Natural killer cell treated with Interleukin-12 subunit alpha and Interleukin-12 subunit beta and Interleukin-15 and Interleukin-18, amount 100 ng/mL, for 72 hours (primary cell): ENCODE data around the gene RBM47. TPM values are rescaled to one million over a fixed set of nuclear protein-coding genes. Genes with fewer than 3 reads are reported as not detected.

ENCODE experiments used
- ATAC-seq, 2 donors: fragments of 150-1000 bp; cut with Tn5 transposase in 1 of 2; sonication (Bioruptor Pico), chemical (Tn5 transposase) in 1 of 2; 2 replicates each; pipeline ENCODE4 v1.10.0; 2021
- DNase-seq: peaks from one replicate; pipeline ENCODE4 v3.0.0; 2022; ENCODE audit warnings: low spot score
- H3K27ac Mint-ChIP-seq, 2 donors: 1 replicate in 1 of 2; 2 replicates in 1 of 2; pipeline ENCODE4 v1.8.0; 2022; ENCODE audit warnings: mixed read lengths in 2 of 2, mild to moderate bottlenecking in 1 of 2, moderate library complexity in 1 of 2
- H3K27me3 Mint-ChIP-seq, 2 donors: 1 replicate in 1 of 2; 2 replicates in 1 of 2; pipeline ENCODE4 v1.8.0; 2022; ENCODE audit warnings: mixed read lengths in 2 of 2
- H3K36me3 Mint-ChIP-seq: one replicate; pipeline ENCODE4 v1.8.0; 2022; ENCODE audit warnings: mixed read lengths
- H3K4me1 Mint-ChIP-seq, 2 donors: 1 replicate in 1 of 2; 2 replicates in 1 of 2; pipeline ENCODE4 v1.8.0; 2022; ENCODE audit warnings: low read depth in 2 of 2, mixed read lengths in 2 of 2, mild to moderate bottlenecking in 1 of 2
- H3K4me3 Mint-ChIP-seq: one replicate; pipeline ENCODE4 v1.8.0; 2022; ENCODE audit warnings: mixed read lengths
- H3K9me3 Mint-ChIP-seq: 2 replicates; pipeline ENCODE4 v1.8.0; 2022; ENCODE audit warnings: mixed read lengths
- total RNA-seq, 2 donors: library from RNA; stranded (reverse); gene quantifications; one replicate each; pipeline ENCODE4 v1.2.3, GENCODE V29; 2022

RBM47 gene
- total RNA-seq, 2 donors from 2014 or later: 8.5 to 15.4 TPM

- peaks cover 3 to 10% of the 10 kb centered on the region in 2 donors for H3K27me3 Mint-ChIP-seq
- DNase-seq (no peak), ATAC-seq (no peak)
- H3K36me3 Mint-ChIP-seq: no peaks in the 10 kb centered on the region
- H3K9me3 Mint-ChIP-seq: no peaks in the 10 kb centered on the region
- no peaks in the 10 kb centered on the region for H3K4me1 Mint-ChIP-seq
- no peak overlapping the region for H3K4me3 Mint-ChIP-seq
- H3K27ac Mint-ChIP-seq: peak overlapping the region in 1 of 2 donors; percentile 13
Measured at GRCh38 chr4:40594261-40595178, 35.1 kb downstream of the RBM47 start.

- Mint-ChIP-seq H3K4me1 (no peaks in the 10 kb centered on the region), H3K9me3 (no peaks in the 10 kb centered on the region), H3K27ac (no peak overlapping the region), H3K4me3 (no peak overlapping the region), H3K27me3 (peaks cover 7 to 16% of the 10 kb centered on the region in 2 donors), H3K36me3 (no peaks in the 10 kb centered on the region)
- ATAC-seq (no peak), DNase-seq (no peak)
Measured at GRCh38 chr4:40592034-40592433, 37.6 kb downstream of the RBM47 start.

GRCh38 chr4:40587826-40588225, 41.8 kb downstream of the RBM47 start:
- H3K9me3 Mint-ChIP-seq: no peaks in the 10 kb centered on the region

GRCh38 chr4:40587351-40587750, 42.3 kb downstream of the RBM47 start:
- DNase-seq (no peak), ATAC-seq (no peak)
- Mint-ChIP-seq H3K9me3 (no peaks in the 10 kb centered on the region), H3K36me3 (no peaks in the 10 kb centered on the region), H3K27ac (no peak overlapping the region), H3K4me1 (peaks cover 0 to 7% of the 10 kb centered on the region in 2 donors), H3K4me3 (no peak overlapping the region), H3K27me3 (peaks cover 15 to 19% of the 10 kb centered on the region in 2 donors)

More at GRCh38 chr4:40587826-40588225, 41.8 kb downstream of the RBM47 start:
- Mint-ChIP-seq H3K4me3 (no peak overlapping the region), H3K36me3 (no peaks in the 10 kb centered on the region), H3K27ac (no peak overlapping the region), H3K4me1 (peaks cover 0 to 7% of the 10 kb centered on the region in 2 donors), H3K27me3 (peaks cover 11 to 14% of the 10 kb centered on the region in 2 donors)
- DNase-seq (no peak), ATAC-seq (no peak)

- no peak for DNase-seq
- H3K27me3 Mint-ChIP-seq: peaks cover 15 to 20% of the 10 kb centered on the region in 2 donors
- H3K4me3 Mint-ChIP-seq: no peak overlapping the region
- ATAC-seq: no peak
- H3K36me3 Mint-ChIP-seq: no peaks in the 10 kb centered on the region
- no peak overlapping the region for H3K27ac Mint-ChIP-seq
- H3K4me1 Mint-ChIP-seq: peaks cover 0 to 7% of the 10 kb centered on the region in 2 donors
- H3K9me3 Mint-ChIP-seq: no peaks in the 10 kb centered on the region
Measured at GRCh38 chr4:40586729-40587128, 42.9 kb downstream of the RBM47 start.

GRCh38 chr4:40586034-40586433, 43.6 kb downstream of the RBM47 start:
- ATAC-seq (peak; percentile 50 to 69), DNase-seq (no peak)
- H3K36me3 Mint-ChIP-seq: no peaks in the 10 kb centered on the region
- H3K9me3 Mint-ChIP-seq: no peaks in the 10 kb centered on the region
- peak overlapping the region in 1 of 2 donors; percentile 52 for H3K27ac Mint-ChIP-seq
- no peak overlapping the region for H3K4me3 Mint-ChIP-seq
- H3K4me1 Mint-ChIP-seq: peaks cover 0 to 7% of the 10 kb centered on the region in 2 donors
- peaks cover 15 to 20% of the 10 kb centered on the region in 2 donors for H3K27me3 Mint-ChIP-seq

GRCh38 chr4:40585201-40585799, 44.4 kb downstream of the RBM47 start:
- DNase-seq (no peak), ATAC-seq (peak; percentile 33 to 66)
- Mint-ChIP-seq H3K9me3 (no peaks in the 10 kb centered on the region), H3K4me1 (peaks cover 0 to 11% of the 10 kb centered on the region in 2 donors), H3K4me3 (no peak overlapping the region), H3K27ac (no peak overlapping the region), H3K27me3 (peaks cover 18 to 20% of the 10 kb centered on the region in 2 donors), H3K36me3 (no peaks in the 10 kb centered on the region)

- Mint-ChIP-seq H3K27ac (no peak overlapping the region), H3K9me3 (no peaks in the 10 kb centered on the region), H3K36me3 (no peaks in the 10 kb centered on the region), H3K27me3 (peaks cover 18 to 20% of the 10 kb centered on the region in 2 donors), H3K4me1 (peaks cover 0 to 11% of the 10 kb centered on the region in 2 donors), H3K4me3 (no peak overlapping the region)
- no peak for ATAC-seq
- no peak for DNase-seq
Measured at GRCh38 chr4:40584517-40585141, 45.0 kb downstream of the RBM47 start.

- DNase-seq (no peak), ATAC-seq (no peak)
- Mint-ChIP-seq H3K4me1 (peaks cover 0 to 11% of the 10 kb centered on the region in 2 donors), H3K27me3 (peaks cover 18 to 20% of the 10 kb centered on the region in 2 donors), H3K4me3 (no peak overlapping the region), H3K9me3 (no peaks in the 10 kb centered on the region), H3K27ac (no peak overlapping the region), H3K36me3 (no peaks in the 10 kb centered on the region)
Measured at GRCh38 chr4:40583850-40584439, 45.7 kb downstream of the RBM47 start.

- peaks cover 14% of the 10 kb centered on the region in 2 donors for H3K27me3 Mint-ChIP-seq
- no peaks in the 10 kb centered on the region for H3K9me3 Mint-ChIP-seq
- DNase-seq: no peak
- H3K4me3 Mint-ChIP-seq: no peak overlapping the region
- no peak overlapping the region for H3K27ac Mint-ChIP-seq
- no peaks in the 10 kb centered on the region for H3K36me3 Mint-ChIP-seq
- ATAC-seq: no peak
- peaks cover 3 to 11% of the 10 kb centered on the region in 2 donors for H3K4me1 Mint-ChIP-seq
Measured at GRCh38 chr4:40582413-40582812, 47.3 kb downstream of the RBM47 start.

GRCh38 chr4:40581254-40582140, 48.2 kb downstream of the RBM47 start:
- peaks cover 12 to 17% of the 10 kb centered on the region in 2 donors for H3K4me1 Mint-ChIP-seq
- no peaks in the 10 kb centered on the region for H3K36me3 Mint-ChIP-seq
- H3K4me3 Mint-ChIP-seq: no peak overlapping the region
- no peak for ATAC-seq
- H3K9me3 Mint-ChIP-seq: no peaks in the 10 kb centered on the region
- no peak for DNase-seq
- H3K27me3 Mint-ChIP-seq: peaks cover 9 to 15% of the 10 kb centered on the region in 2 donors
- H3K27ac Mint-ChIP-seq: no peak overlapping the region

- H3K4me1 Mint-ChIP-seq: peaks cover 14 to 16% of the 10 kb centered on the region in 2 donors
- no peak overlapping the region for H3K27ac Mint-ChIP-seq
- no peak for DNase-seq
- no peak overlapping the region for H3K4me3 Mint-ChIP-seq
- no peaks in the 10 kb centered on the region for H3K9me3 Mint-ChIP-seq
- peaks cover 9 to 11% of the 10 kb centered on the region in 2 donors for H3K27me3 Mint-ChIP-seq
- H3K36me3 Mint-ChIP-seq: no peaks in the 10 kb centered on the region
- no peak for ATAC-seq
Measured at GRCh38 chr4:40579983-40580382, 49.7 kb downstream of the RBM47 start.
